HG03575 (cell line): ENCODE data around the gene CNTN4.

ENCODE experiments used
- ATAC-seq: cut with Tn5 transposase; IDR thresholded peaks from one replicate; pipeline ENCODE4 v1.9.1; 2021; ENCODE audit not compliant: unreplicated experiment, insufficient number of reproducible peaks, low FRiP score; ENCODE audit errors: extremely low read depth

Gene CNTN4

GRCh38 chr3:3016226-3016625 is 917.6 kb downstream of the CNTN4 start:
- no peak for ATAC-seq

- ATAC-seq = no peak
These were observed 921.5 kb downstream of the CNTN4 start for GRCh38 chr3:3020209-3020608.

- ATAC-seq = no peak
These were observed 924.6 kb downstream of the CNTN4 start for GRCh38 chr3:3023111-3023745.

- peak; percentile 91 for ATAC-seq
These were observed 929.4 kb downstream of the CNTN4 start for GRCh38 chr3:3027976-3028567.

- no peak for ATAC-seq
These were observed 932.7 kb downstream of the CNTN4 start for GRCh38 chr3:3031326-3031725.

GRCh38 chr3:3037156-3037555 is 938.5 kb downstream of the CNTN4 start:
- ATAC-seq = no peak

GRCh38 chr3:3038201-3038991 is 939.7 kb downstream of the CNTN4 start:
- no peak for ATAC-seq

- no peak for ATAC-seq
These were observed 955.3 kb downstream of the CNTN4 start for GRCh38 chr3:3053974-3054373.

- no peak for ATAC-seq
These were observed 961.0 kb downstream of the CNTN4 start for GRCh38 chr3:3059645-3060044.

- no peak for ATAC-seq
These were observed 965.6 kb downstream of the CNTN4 start for GRCh38 chr3:3064297-3064696.

- ATAC-seq = no peak
These were observed 967.2 kb downstream of the CNTN4 start for GRCh38 chr3:3065876-3066275.

- ATAC-seq = no peak
These were observed 967.7 kb downstream of the CNTN4 start for GRCh38 chr3:3066378-3066777.

- ATAC-seq = no peak
These were observed 968.2 kb downstream of the CNTN4 start for GRCh38 chr3:3066910-3067309.

GRCh38 chr3:3068358-3068881 is 969.8 kb downstream of the CNTN4 start:
- no peak for ATAC-seq

GRCh38 chr3:3069723-3070122 is 971.1 kb downstream of the CNTN4 start:
- ATAC-seq = no peak

GRCh38 chr3:3071136-3071535 is 972.5 kb downstream of the CNTN4 start:
- ATAC-seq = no peak

GRCh38 chr3:3074551-3075257 is 976.0 kb downstream of the CNTN4 start:
- no peak for ATAC-seq

- ATAC-seq = no peak
These were observed 981.6 kb downstream of the CNTN4 start for GRCh38 chr3:3080309-3080708.

GRCh38 chr3:3081381-3082233 is 982.9 kb downstream of the CNTN4 start:
- ATAC-seq = peak; percentile 27
